ENCODE data around the gene INSC. TPM values are rescaled to one million over a fixed set of nuclear protein-coding genes. Genes with fewer than 3 reads are reported as not detected.
A peak's percentile ranks its signal among the peaks of the same experiment; 100 is the strongest.

INSC gene
- total RNA-seq, 1 experiment from 2014 or later: not detected

GRCh38 chr11:15200696-15201095, 86.0 kb downstream of the INSC start:
- Histone ChIP-seq H3K4me3 (no peak overlapping the region), H3K36me3 (ENCODE audit: low read depth) (no peaks in the 10 kb centered on the region), H3K4me2 (no peak overlapping the region), H2AFZ (no peak overlapping the region), H3F3A (ENCODE audit: insufficient read depth, low read depth) (no peaks in the 10 kb centered on the region), H3K9me2 (ENCODE audit: insufficient read depth) (no peaks in the 10 kb centered on the region), H3K27me3 (ENCODE audit: insufficient read depth, low read depth) (no peaks in the 10 kb centered on the region), H4K20me1 (ENCODE audit: insufficient read depth) (no peaks in the 10 kb centered on the region), H3K79me2 (ENCODE audit: low read depth) (no peaks in the 10 kb centered on the region), H3K27ac (no peak overlapping the region), H3K9me3 (ENCODE audit: insufficient read depth, low read depth) (no peaks in the 10 kb centered on the region), H3K4me1 (replicated peaks; ENCODE audit: insufficient read depth) (peaks cover 7% of the 10 kb centered on the region; the same call in 1 of the 2 replicates)
- no peak for DNase-seq
- ChIA-PET POLR2A (ENCODE audit: unreplicated experiment) (no interaction called here), CTCF (no interaction called here)
- BruUV-seq (replicated peaks): no TSS peak
- TF ChIP-seq EZH2 (IDR thresholded peaks at IDR 0.05; ENCODE audit: low read depth): no peak
- TF ChIP-seq, protein P1, sequence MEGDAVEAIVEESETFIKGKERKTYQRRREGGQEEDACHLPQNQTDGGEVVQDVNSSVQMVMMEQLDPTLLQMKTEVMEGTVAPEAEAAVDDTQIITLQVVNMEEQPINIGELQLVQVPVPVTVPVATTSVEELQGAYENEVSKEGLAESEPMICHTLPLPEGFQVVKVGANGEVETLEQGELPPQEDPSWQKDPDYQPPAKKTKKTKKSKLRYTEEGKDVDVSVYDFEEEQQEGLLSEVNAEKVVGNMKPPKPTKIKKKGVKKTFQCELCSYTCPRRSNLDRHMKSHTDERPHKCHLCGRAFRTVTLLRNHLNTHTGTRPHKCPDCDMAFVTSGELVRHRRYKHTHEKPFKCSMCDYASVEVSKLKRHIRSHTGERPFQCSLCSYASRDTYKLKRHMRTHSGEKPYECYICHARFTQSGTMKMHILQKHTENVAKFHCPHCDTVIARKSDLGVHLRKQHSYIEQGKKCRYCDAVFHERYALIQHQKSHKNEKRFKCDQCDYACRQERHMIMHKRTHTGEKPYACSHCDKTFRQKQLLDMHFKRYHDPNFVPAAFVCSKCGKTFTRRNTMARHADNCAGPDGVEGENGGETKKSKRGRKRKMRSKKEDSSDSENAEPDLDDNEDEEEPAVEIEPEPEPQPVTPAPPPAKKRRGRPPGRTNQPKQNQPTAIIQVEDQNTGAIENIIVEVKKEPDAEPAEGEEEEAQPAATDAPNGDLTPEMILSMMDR (conservative IDR thresholded peaks at IDR 0.05): no peak
- intact Hi-C loops (cut with micrococcal nuclease; ENCODE audit: unreplicated experiment): loop anchor here (10.0 kb wide), 1 partner anchor 406 kb away; no protein-coding TSS in a partner anchor

DNA sequence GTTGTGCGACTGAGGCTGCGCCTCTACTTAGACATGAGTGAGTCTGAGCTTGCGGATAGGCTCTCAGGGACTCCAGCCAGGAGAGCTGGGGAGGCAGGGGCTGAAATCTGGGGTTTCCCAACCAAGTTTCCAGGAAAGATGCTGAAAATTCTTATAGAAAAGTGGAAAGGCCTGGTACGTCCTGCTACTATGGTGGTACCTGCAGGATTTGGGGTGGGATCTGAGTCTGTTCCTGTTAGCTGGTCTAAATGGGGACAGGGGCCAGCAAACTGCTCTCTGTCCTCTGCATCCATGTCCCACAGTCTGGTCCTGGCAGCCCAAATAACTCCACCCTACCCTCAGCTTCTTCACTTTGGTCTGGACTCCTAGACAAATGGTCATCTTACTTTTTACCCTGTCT, 86.9 kb downstream of the INSC start:
- no peak for DNase-seq
- Histone ChIP-seq H3K36me3 (ENCODE audit: low read depth) (no peaks in the 10 kb centered on the region), H3K79me2 (ENCODE audit: low read depth) (no peaks in the 10 kb centered on the region), H2AFZ (no peak overlapping the region), H3K9me2 (ENCODE audit: insufficient read depth) (no peaks in the 10 kb centered on the region), H4K20me1 (ENCODE audit: insufficient read depth) (no peaks in the 10 kb centered on the region), H3K27ac (no peak overlapping the region), H3K4me1 (replicated peaks; ENCODE audit: insufficient read depth) (peaks cover 7% of the 10 kb centered on the region; the same call in 1 of the 2 replicates), H3F3A (ENCODE audit: insufficient read depth, low read depth) (no peaks in the 10 kb centered on the region), H3K4me2 (no peak overlapping the region), H3K27me3 (ENCODE audit: insufficient read depth, low read depth) (no peaks in the 10 kb centered on the region), H3K4me3 (no peak overlapping the region), H3K9me3 (ENCODE audit: insufficient read depth, low read depth) (no peaks in the 10 kb centered on the region)
- no peak for TF ChIP-seq EZH2 (IDR thresholded peaks at IDR 0.05; ENCODE audit: low read depth)
- TF ChIP-seq, protein P1 (conservative IDR thresholded peaks at IDR 0.05): no peak
- intact Hi-C loops (cut with micrococcal nuclease; ENCODE audit: unreplicated experiment): loop anchor here (10.0 kb wide), 1 partner anchor 407 kb away; no protein-coding TSS in a partner anchor
- ChIA-PET POLR2A (ENCODE audit: unreplicated experiment) (no interaction called here), CTCF (no interaction called here)
- BruUV-seq (replicated peaks): no TSS peak

DNA sequence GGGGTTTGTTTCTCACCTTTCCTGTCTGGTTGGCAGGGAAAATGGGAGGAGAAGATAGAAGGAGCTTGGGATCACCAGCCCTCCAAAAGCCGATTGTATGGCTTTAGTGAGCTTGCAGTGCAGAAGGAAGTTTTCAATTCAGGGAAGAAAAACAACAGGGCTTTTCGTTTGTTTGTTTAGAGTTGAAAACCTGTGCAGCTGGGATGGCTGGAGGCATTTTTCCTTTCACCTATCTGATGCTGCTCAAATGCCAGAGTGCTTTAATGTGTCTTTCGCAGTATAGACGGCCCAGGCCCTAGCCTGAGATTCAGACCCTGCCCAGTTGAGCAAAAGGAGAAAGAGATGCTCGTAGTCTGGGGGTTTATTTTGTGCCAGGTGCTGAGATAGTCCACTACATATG, 87.9 kb downstream of the INSC start:
- Histone ChIP-seq H3K27ac (no peak overlapping the region), H3K4me3 (no peak overlapping the region), H2AFZ (no peak overlapping the region), H3K36me3 (ENCODE audit: low read depth) (no peaks in the 10 kb centered on the region), H3K4me1 (replicated peaks; ENCODE audit: insufficient read depth) (peaks cover 7% of the 10 kb centered on the region; the same call in 1 of the 2 replicates), H3K27me3 (ENCODE audit: insufficient read depth, low read depth) (no peaks in the 10 kb centered on the region), H3K9me3 (ENCODE audit: insufficient read depth, low read depth) (no peaks in the 10 kb centered on the region), H4K20me1 (ENCODE audit: insufficient read depth) (no peaks in the 10 kb centered on the region), H3F3A (ENCODE audit: insufficient read depth, low read depth) (no peaks in the 10 kb centered on the region), H3K79me2 (ENCODE audit: low read depth) (no peaks in the 10 kb centered on the region), H3K9me2 (ENCODE audit: insufficient read depth) (no peaks in the 10 kb centered on the region), H3K4me2 (0 out of 2 replicates have a peak overlapping the region, but pooled peaks have one; percentile 36)
- intact Hi-C loops (cut with micrococcal nuclease; ENCODE audit: unreplicated experiment): loop anchor here (10.0 kb wide), 1 partner anchor 408 kb away; no protein-coding TSS in a partner anchor
- BruUV-seq (replicated peaks): no TSS peak
- ChIA-PET POLR2A (ENCODE audit: unreplicated experiment) (no interaction called here), CTCF (no interaction called here)
- no peak for DNase-seq
- TF ChIP-seq, protein P1 (conservative IDR thresholded peaks at IDR 0.05): no peak
- no peak for TF ChIP-seq EZH2 (IDR thresholded peaks at IDR 0.05; ENCODE audit: low read depth)
